Body of pancreas (tissue), 4 donors: ENCODE data around the gene TAS1R3.

Experiments
- POLR2A ChIP-seq, 3 donors: fragments of 450-650 bp; IDR thresholded peaks; one replicate each; pipeline ENCODE4 v1.6.1; 2016; ENCODE audit warnings: antibody characterized with exemption in 3 of 3, mild to moderate bottlenecking in 2 of 3
- TF ChIP-seq, protein P1 (sequence below), 7 experiments: fragments of 450-650 bp in 4 of 7; fragments of 200-600 bp in 3 of 7; sonication (generic) in 3 of 7; IDR thresholded peaks; one replicate each; pipeline ENCODE4 v1.5.1; 2016 to 2019; ENCODE audit warnings: antibody characterized with exemption in 7 of 7

DNA sequence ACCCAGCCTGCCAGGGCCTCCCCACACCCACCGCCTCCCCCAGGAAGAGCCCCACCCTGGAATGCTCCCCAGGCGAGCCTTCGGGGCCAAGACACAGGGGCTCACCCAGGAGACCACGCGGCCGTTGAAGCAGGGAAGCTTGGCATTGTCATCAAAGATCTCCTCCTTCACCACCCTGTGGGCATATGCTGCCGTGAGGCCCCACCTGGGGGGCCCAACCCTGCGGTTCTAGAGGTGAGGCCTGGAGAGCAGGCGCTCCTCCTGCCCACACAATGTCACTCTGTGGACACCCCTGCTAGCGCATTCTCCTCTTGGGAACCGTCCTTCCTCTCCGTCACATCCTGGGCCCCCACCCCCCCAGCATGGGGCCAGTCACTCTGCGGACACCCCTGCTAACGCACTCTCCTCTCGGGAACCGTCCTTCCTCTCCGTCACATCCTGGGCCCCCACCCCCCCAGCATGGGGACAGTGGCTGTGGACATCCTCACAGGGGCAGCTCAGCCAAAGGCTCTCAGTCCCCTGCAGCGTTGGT lies 11.6 kb downstream of the TAS1R3 start:
- TF ChIP-seq, protein P1, sequence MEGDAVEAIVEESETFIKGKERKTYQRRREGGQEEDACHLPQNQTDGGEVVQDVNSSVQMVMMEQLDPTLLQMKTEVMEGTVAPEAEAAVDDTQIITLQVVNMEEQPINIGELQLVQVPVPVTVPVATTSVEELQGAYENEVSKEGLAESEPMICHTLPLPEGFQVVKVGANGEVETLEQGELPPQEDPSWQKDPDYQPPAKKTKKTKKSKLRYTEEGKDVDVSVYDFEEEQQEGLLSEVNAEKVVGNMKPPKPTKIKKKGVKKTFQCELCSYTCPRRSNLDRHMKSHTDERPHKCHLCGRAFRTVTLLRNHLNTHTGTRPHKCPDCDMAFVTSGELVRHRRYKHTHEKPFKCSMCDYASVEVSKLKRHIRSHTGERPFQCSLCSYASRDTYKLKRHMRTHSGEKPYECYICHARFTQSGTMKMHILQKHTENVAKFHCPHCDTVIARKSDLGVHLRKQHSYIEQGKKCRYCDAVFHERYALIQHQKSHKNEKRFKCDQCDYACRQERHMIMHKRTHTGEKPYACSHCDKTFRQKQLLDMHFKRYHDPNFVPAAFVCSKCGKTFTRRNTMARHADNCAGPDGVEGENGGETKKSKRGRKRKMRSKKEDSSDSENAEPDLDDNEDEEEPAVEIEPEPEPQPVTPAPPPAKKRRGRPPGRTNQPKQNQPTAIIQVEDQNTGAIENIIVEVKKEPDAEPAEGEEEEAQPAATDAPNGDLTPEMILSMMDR (IDR thresholded peaks at IDR 0.05): no peak
- TF ChIP-seq POLR2A (IDR thresholded peaks at IDR 0.05): no peak
